PFSK-1 (cell line): ENCODE data around the gene EXOC4.

Experiments
- FOXP2 ChIP-seq: optimal IDR thresholded peaks from 2 replicates; pipeline ENCODE3; 2011; ENCODE audit warnings: borderline replicate concordance, control low read depth, inconsistent platforms; ENCODE audit not compliant: insufficient read depth; ENCODE audit errors: extremely low read length, extremely low read depth
- POLR2AphosphoS5 ChIP-seq: IDR thresholded peaks from 2 replicates; pipeline ENCODE4 v1.6.1; 2012; ENCODE audit warnings: low read depth, mild to moderate bottlenecking, control low read depth, low read length, moderate library complexity
- SIN3A ChIP-seq: IDR thresholded peaks from 2 replicates; pipeline ENCODE4 v1.6.1; 2012; ENCODE audit warnings: mild to moderate bottlenecking, low read length, moderate library complexity, borderline replicate concordance; ENCODE audit not compliant: insufficient read depth
- TAF1 ChIP-seq: IDR thresholded peaks from 2 replicates; pipeline ENCODE4 v1.6.1; 2012; ENCODE audit warnings: low read length, control low read depth, borderline replicate concordance; ENCODE audit not compliant: insufficient read depth
- TF ChIP-seq, protein P1 (sequence below), 2 experiments: IDR thresholded peaks; 2 replicates each; pipeline versions ENCODE4 v1.6.1 to v1.8.0; 2011 to 2012; ENCODE audit warnings: low read depth in 2 of 2, low read length in 2 of 2, control low read depth in 1 of 2, inconsistent platforms in 1 of 2, mild to moderate bottlenecking in 1 of 2, moderate library complexity in 1 of 2; ENCODE audit not compliant: insufficient read depth in 1 of 2

DNA sequence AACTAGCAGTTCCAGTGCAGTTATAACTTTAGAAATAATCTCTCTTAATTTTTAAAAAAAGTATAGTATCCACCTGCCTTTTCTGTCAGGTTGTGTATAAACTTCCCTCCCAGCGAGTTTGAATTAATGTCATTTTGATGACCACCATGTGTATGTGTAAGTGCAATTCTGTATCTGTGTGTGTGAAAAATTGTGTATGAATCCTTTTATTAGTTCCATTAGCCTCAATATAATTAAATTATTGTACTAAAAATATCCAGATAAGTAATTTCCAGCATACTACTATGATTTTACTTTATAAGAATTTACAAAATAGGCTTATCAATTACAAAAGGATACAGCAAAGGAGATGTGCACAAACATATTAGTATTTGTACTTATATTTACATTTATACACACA is 453.1 kb downstream of the EXOC4 start:
- TF ChIP-seq POLR2AphosphoS5 (no peak), SIN3A (no peak), TAF1 (no peak), FOXP2 (no peak)
- TF ChIP-seq, protein P1, sequence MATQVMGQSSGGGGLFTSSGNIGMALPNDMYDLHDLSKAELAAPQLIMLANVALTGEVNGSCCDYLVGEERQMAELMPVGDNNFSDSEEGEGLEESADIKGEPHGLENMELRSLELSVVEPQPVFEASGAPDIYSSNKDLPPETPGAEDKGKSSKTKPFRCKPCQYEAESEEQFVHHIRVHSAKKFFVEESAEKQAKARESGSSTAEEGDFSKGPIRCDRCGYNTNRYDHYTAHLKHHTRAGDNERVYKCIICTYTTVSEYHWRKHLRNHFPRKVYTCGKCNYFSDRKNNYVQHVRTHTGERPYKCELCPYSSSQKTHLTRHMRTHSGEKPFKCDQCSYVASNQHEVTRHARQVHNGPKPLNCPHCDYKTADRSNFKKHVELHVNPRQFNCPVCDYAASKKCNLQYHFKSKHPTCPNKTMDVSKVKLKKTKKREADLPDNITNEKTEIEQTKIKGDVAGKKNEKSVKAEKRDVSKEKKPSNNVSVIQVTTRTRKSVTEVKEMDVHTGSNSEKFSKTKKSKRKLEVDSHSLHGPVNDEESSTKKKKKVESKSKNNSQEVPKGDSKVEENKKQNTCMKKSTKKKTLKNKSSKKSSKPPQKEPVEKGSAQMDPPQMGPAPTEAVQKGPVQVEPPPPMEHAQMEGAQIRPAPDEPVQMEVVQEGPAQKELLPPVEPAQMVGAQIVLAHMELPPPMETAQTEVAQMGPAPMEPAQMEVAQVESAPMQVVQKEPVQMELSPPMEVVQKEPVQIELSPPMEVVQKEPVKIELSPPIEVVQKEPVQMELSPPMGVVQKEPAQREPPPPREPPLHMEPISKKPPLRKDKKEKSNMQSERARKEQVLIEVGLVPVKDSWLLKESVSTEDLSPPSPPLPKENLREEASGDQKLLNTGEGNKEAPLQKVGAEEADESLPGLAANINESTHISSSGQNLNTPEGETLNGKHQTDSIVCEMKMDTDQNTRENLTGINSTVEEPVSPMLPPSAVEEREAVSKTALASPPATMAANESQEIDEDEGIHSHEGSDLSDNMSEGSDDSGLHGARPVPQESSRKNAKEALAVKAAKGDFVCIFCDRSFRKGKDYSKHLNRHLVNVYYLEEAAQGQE (IDR thresholded peaks at IDR 0.05; ENCODE audit: insufficient read depth in 1 of 2, low read depth in 2 of 2, low read length in 2 of 2): no peak
